Keratinocyte (primary cell): ENCODE data around the gene PWWP2A.

Experiments
- CTCF ChIP-seq, 3 experiments: IDR thresholded peaks in 1 of 3; conservative IDR thresholded peaks in 1 of 3; optimal IDR thresholded peaks in 1 of 3; 2 replicates in 2 of 3; 3 replicates in 1 of 3; pipeline versions ENCODE3 to v1.5.1; 2011; ENCODE audit warnings: low read length in 3 of 3, mild to moderate bottlenecking in 3 of 3, moderate library complexity in 2 of 3, control low read depth in 1 of 3, inconsistent platforms in 1 of 3; ENCODE audit not compliant: insufficient read depth in 2 of 3; ENCODE audit errors: extremely low read depth in 1 of 3
- EZH2 ChIP-seq: IDR thresholded peaks from one replicate; pipeline ENCODE4 v1.6.1; 2012; ENCODE audit warnings: inconsistent platforms, mild to moderate bottlenecking, low read length, moderate library complexity

- TF ChIP-seq CTCF (optimal IDR thresholded peaks at IDR 0.05 in 1 of 3, IDR thresholded peaks at IDR 0.05 in 1 of 3, conservative IDR thresholded peaks at IDR 0.05 in 1 of 3; ENCODE audit: extremely low read depth in 1 of 3, insufficient read depth in 2 of 3, low read length in 3 of 3), result no peak
- TF ChIP-seq EZH2, result no peak
Observed at GRCh38 chr5:160152901-160153300, 33.7 kb upstream of the PWWP2A start.
